GM12874 (cell line): ENCODE results near the gene SLAIN1.

ENCODE experiments used
- CTCF ChIP-seq: IDR thresholded peaks from 2 replicates; pipeline ENCODE4 v1.5.1; 2011; ENCODE audit warnings: low read depth, mild to moderate bottlenecking, control low read depth, low read length, moderate library complexity; ENCODE audit not compliant: insufficient read depth

SLAIN1 gene

DNA sequence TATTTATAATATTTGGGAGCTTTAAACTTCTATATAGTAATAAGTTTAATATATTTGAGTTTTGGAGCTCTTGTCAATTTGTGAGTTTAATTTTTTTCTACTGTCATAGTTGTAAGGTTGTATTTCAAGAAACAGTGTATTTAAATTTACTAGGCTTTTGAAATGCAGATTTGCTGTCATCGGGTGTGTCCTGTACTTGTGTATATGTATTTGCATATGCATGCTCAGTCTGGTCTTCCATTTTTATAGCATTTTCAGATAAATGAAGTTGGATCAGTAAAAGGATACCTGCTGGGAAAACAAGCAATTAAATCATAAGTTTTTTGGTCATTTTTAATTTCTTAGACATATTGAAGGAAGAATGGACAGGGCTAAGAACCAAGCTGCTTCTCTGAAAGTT is 33.1 kb downstream of the SLAIN1 start:
- no peak for TF ChIP-seq CTCF

GRCh38 chr13:77732287-77732686 is 34.8 kb downstream of the SLAIN1 start:
- no peak for TF ChIP-seq CTCF

DNA sequence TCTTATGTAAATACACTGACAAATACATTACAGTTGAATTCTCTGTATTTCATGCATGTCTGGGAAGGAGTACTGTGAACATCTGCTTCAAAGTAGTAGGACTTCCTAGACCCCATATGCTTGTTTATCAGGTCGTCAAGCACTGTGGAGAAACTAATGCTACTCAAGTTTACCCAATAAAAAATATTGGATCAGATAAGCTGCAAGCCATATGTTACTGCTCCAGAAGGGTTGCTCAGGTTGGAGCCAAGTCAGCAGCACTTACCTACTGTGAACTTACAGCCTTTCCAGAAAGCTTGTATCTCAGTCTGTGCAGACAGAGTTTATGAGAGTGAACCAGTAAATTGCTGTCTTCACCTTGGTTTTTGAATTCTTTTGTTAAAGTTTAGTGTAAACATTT is 36.2 kb downstream of the SLAIN1 start:
- no peak for TF ChIP-seq CTCF

GRCh38 chr13:77737583-77738200 is 40.2 kb downstream of the SLAIN1 start:
- TF ChIP-seq CTCF, result no peak

DNA sequence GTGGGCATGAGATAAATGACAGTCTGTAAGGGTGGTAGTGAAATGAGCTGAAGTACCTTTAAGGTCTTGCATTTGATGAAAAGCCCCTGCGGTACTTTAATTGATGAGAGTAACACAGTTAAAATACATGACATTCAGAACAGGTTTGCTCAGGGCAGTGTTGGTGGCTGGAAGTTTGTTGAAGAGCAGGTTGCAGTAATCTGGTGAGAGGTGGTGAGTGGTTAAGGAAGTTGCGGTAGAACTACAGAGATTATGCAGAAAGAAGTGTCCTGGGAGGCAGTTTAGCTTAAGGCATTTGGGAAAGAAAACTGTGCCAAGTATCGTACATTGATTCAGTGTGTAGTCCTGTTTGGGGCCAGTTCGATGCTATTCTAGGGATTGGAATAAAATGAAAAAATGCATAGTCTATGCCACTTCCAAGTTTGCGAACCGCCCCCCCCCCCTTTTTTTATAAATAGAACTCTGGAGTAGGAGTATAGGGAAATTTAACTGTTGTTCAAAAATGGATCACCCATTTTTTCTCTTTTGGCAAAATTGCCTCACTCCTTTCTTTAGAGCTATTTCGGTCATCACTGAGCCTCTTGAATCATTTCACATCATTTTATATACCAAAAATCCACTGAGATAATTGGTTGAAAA is 42.7 kb downstream of the SLAIN1 start:
- no peak for TF ChIP-seq CTCF

DNA sequence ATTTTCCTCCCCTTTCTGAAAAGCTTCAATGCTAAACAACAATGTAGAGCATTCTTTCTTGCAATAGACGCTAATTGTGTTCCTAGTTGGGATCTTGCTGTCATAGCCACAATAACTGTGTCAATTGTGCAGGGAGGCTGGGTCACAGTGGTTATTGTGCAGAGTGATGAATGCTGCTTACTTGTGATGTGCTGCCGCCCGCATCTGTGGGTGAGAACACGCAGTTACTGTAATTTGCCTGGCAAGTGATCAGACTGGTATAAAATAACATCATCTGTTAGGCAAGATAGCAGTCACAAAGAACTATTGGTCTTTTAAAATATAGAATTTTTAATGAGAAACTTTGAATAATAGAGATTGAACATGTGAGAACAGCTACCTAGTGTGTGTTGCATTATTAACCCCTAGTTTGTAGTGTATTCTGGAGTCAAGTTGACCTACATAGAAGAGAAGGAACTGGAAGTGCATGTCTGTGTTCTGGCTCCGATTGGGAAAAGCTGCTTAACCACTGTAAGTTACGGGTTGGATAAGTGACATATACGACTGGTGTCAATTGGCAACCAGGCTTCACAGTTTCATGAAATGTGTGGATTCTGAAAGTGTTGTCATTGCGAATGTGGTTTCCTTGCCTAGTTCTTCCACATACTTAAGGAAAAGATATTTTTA is 43.6 kb downstream of the SLAIN1 start:
- TF ChIP-seq CTCF, result no peak

DNA sequence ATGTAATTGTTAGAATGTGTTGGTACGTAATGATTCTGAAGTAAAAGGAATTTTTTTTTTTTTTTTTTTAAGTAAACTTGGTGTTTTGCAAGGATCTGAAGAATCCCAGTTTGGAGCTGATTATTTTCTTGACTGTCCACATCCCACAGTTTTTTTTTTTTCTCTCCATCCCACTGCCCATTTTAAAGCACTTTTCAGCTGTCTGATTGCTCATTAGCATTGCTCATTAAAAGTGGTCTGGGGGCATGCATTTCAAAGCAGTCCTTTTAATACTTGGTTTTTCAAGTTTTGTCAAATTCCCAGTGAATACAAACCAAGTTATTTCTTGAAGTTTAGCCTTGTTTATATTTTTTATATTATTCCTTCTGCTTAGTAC is 44.1 kb downstream of the SLAIN1 start:
- no peak for TF ChIP-seq CTCF
